Sigmoid colon (tissue), 7 donors: Measurements from ENCODE around the gene TJAP1. TPM values are rescaled to one million over a fixed set of nuclear protein-coding genes. Genes with fewer than 3 reads are reported as not detected.
"Not testable (repeated sequence)": the region's sequence is repeated elsewhere in the genome, so short reads cannot be mapped to it uniquely, and the experiment has no call there.

Experiments
- DNase-seq: peaks from one replicate; pipeline ENCODE4 v3.0.0-alpha.2; 2019
- H3K27ac ChIP-seq, 4 donors: fragments of 200-600 bp; sonication (generic); one replicate each; pipeline ENCODE4 v1.5.1; 2016 to 2019; ENCODE audit warnings: mild to moderate bottlenecking in 1 of 4
- H3K27me3 ChIP-seq, 3 donors: fragments of 200-600 bp; sonication (generic); one replicate each; pipeline ENCODE4 v1.5.1; 2019; ENCODE audit warnings: mild to moderate bottlenecking in 1 of 3
- H3K36me3 ChIP-seq, 4 donors: fragments of 200-600 bp; sonication (generic); one replicate each; pipeline ENCODE4 v1.5.1; 2016 to 2019
- H3K4me1 ChIP-seq, 4 donors: fragments of 200-600 bp; sonication (generic); one replicate each; pipeline ENCODE4 v1.5.1; 2017 to 2019
- H3K4me3 ChIP-seq, 4 donors: fragments of 200-600 bp; sonication (generic); one replicate each; pipeline ENCODE4 v1.5.1; 2017 to 2019; ENCODE audit warnings: mild to moderate bottlenecking in 2 of 4, moderate library complexity in 1 of 4
- H3K9me3 ChIP-seq, 4 donors: fragments of 200-600 bp in 3 of 4; sonication (generic) in 3 of 4; one replicate each; pipeline versions ENCODE4 v1.5.1 to v1.6.1; 2013 to 2019
- CTCF ChIP-seq, 4 experiments: fragments of 450-650 bp in 3 of 4; fragments of 200-600 bp in 1 of 4; IDR thresholded peaks; one replicate each; pipeline ENCODE4 v1.5.1; 2016 to 2019; ENCODE audit warnings: antibody characterized with exemption in 4 of 4, mild to moderate bottlenecking in 3 of 4, moderate library complexity in 2 of 4
- EP300 ChIP-seq, 4 donors: sonication (generic); formaldehyde crosslinking; IDR thresholded peaks; one replicate each; pipeline ENCODE4 v1.6.1; 2017; ENCODE audit warnings: antibody characterized with exemption in 4 of 4
- POLR2A ChIP-seq, 2 donors: fragments of 450-650 bp; IDR thresholded peaks; one replicate each; pipeline ENCODE4 v1.6.1; 2016; ENCODE audit warnings: antibody characterized with exemption in 2 of 2, mild to moderate bottlenecking in 2 of 2, moderate library complexity in 2 of 2
- POLR2AphosphoS5 ChIP-seq, 4 donors: sonication (generic); formaldehyde crosslinking; IDR thresholded peaks; one replicate each; pipeline ENCODE4 v1.6.1; 2017; ENCODE audit warnings: antibody characterized with exemption in 4 of 4
- WGBS, 2 donors: extraction: QIAGEN DNeasy Blood & Tissue Kit; methylation state at CpG; one replicate each; pipeline ENCODE4 v1.1.7; 2013; 5-methylcytosine and 5-hydroxymethylcytosine counted together
- intact Hi-C: fragments of 100-400 bp; cut with DNase I; formaldehyde crosslinking; loops from one replicate; pipeline ENCODE4 v1.15.1; 2023
- polyA plus RNA-seq, 3 donors: library from polyadenylated mRNA; stranded (reverse); fragments of 200-250 nt; gene quantifications; one replicate each; pipeline ENCODE4 v1.2.3, GENCODE V29; 2013
- total RNA-seq, 4 donors: library from RNA; depleted of rRNA; stranded (reverse); fragments of >200 nt; gene quantifications; one replicate each; pipeline ENCODE4 v1.1.0, GENCODE V29; 2016
- donor health status: healthy with polysubstance abuse.
- donor health status: Bipolar disorder and iron deficiency.
- donor health status: healthy.

TJAP1 gene
- total and polyA plus RNA-seq, 7 donors, result 3.0 to 27.1 (median 20.0) TPM

- Histone ChIP-seq H3K27me3 (peaks cover 15 to 84% (median 42%) of the 10 kb centered on the region in 3 donors), H3K9me3 (no peaks in the 10 kb centered on the region), H3K4me3 (no peak overlapping the region), H3K4me1 (peaks cover 0 to 17% (median 17%) of the 10 kb centered on the region in 4 donors), H3K36me3 (no peaks in the 10 kb centered on the region), H3K27ac (no peak overlapping the region)
- intact Hi-C loops, result no loop called here
- TF ChIP-seq POLR2AphosphoS5 (IDR thresholded peaks at IDR 0.05) (no peak), EP300 (IDR thresholded peaks at IDR 0.05) (no peak), CTCF (IDR thresholded peaks at IDR 0.05) (no peak), POLR2A (IDR thresholded peaks at IDR 0.05) (no peak)
- WGBS, 2 donors, result 76 to 90% methylated on average over 1 of the region's 1 CpG
- no peak for DNase-seq
Observed at GRCh38 chr6:43459535-43459934, 17.8 kb upstream of the TJAP1 start.

- 64 to 80% methylated on average over 4 of the region's 4 CpGs for WGBS, 2 donors
- Histone ChIP-seq H3K36me3 (no peaks in the 10 kb centered on the region), H3K27ac (no peak overlapping the region), H3K9me3 (no peaks in the 10 kb centered on the region), H3K4me1 (peaks cover 0 to 12% (median 12%) of the 10 kb centered on the region in 4 donors), H3K27me3 (peaks cover 14 to 79% (median 43%) of the 10 kb centered on the region in 3 donors), H3K4me3 (no peak overlapping the region)
- no peak for TF ChIP-seq POLR2A (IDR thresholded peaks at IDR 0.05)
- no peak for TF ChIP-seq CTCF (IDR thresholded peaks at IDR 0.05)
- TF ChIP-seq EP300 (IDR thresholded peaks at IDR 0.05), result no peak
- no peak for TF ChIP-seq POLR2AphosphoS5 (IDR thresholded peaks at IDR 0.05)
- DNase-seq, result no peak
- intact Hi-C loops, result no loop called here
Observed at GRCh38 chr6:43460032-43460431, 17.3 kb upstream of the TJAP1 start.

- intact Hi-C loops, result no loop called here
- H3K36me3 ChIP-seq, result no peaks in the 10 kb centered on the region
- WGBS, 2 donors, result 70 to 77% methylated on average over 5 of the region's 5 CpGs
- no peak for DNase-seq
- H3K27me3 ChIP-seq, result peaks cover under 1 to 66% (median 34%) of the 10 kb centered on the region in 3 donors
- H3K9me3 ChIP-seq, result no peaks in the 10 kb centered on the region
- H3K4me1 ChIP-seq, result no peaks in the 10 kb centered on the region
- H3K4me3 ChIP-seq, result no peak overlapping the region
- TF ChIP-seq POLR2A (IDR thresholded peaks at IDR 0.05), result no peak
- no peak for TF ChIP-seq EP300 (IDR thresholded peaks at IDR 0.05)
- TF ChIP-seq CTCF (IDR thresholded peaks at IDR 0.05), result no peak
- TF ChIP-seq POLR2AphosphoS5 (IDR thresholded peaks at IDR 0.05), result no peak
- no peak overlapping the region for H3K27ac ChIP-seq
Observed at GRCh38 chr6:43461936-43462335, 15.4 kb upstream of the TJAP1 start.

GRCh38 chr6:43464337-43464736, 13.0 kb upstream of the TJAP1 start:
- intact Hi-C loops, result no loop called here
- WGBS, 2 donors, result 75 to 88% methylated on average over 8 of the region's 8 CpGs
- Histone ChIP-seq H3K27ac (no peak overlapping the region), H3K4me3 (no peak overlapping the region), H3K9me3 (no peaks in the 10 kb centered on the region), H3K4me1 (no peaks in the 10 kb centered on the region), H3K27me3 (peaks cover 0 to 49% (median 19%) of the 10 kb centered on the region in 3 donors), H3K36me3 (no peaks in the 10 kb centered on the region)
- no peak for TF ChIP-seq CTCF (IDR thresholded peaks at IDR 0.05)
- no peak for TF ChIP-seq POLR2AphosphoS5 (IDR thresholded peaks at IDR 0.05)
- TF ChIP-seq EP300 (IDR thresholded peaks at IDR 0.05), result no peak
- TF ChIP-seq POLR2A (IDR thresholded peaks at IDR 0.05), result no peak
- DNase-seq, result no peak

- TF ChIP-seq EP300 (IDR thresholded peaks at IDR 0.05) (no peak), CTCF (IDR thresholded peaks at IDR 0.05) (no peak), POLR2A (IDR thresholded peaks at IDR 0.05) (no peak), POLR2AphosphoS5 (IDR thresholded peaks at IDR 0.05) (no peak)
- H3K4me1 ChIP-seq, result no peaks in the 10 kb centered on the region
- no peak overlapping the region for H3K4me3 ChIP-seq
- 65% methylated on average over 2 of the region's 2 CpGs for WGBS, 2 donors
- no peak for DNase-seq
- intact Hi-C loops, result no loop called here
- H3K36me3 ChIP-seq, result no peaks in the 10 kb centered on the region
- peaks cover 0 to 45% (median 11%) of the 10 kb centered on the region in 3 donors for H3K27me3 ChIP-seq
- H3K9me3 ChIP-seq, result no peaks in the 10 kb centered on the region
- no peak overlapping the region for H3K27ac ChIP-seq
Observed at GRCh38 chr6:43465948-43466347, 11.4 kb upstream of the TJAP1 start.

- H3K9me3 ChIP-seq, H3K4me3 ChIP-seq, H3K27ac ChIP-seq, intact Hi-C loops, H3K36me3 ChIP-seq, H3K4me1 ChIP-seq, DNase-seq: not testable (repeated sequence)
- 51 to 67% methylated on average over 5 of the region's 5 CpGs for WGBS, 2 donors
- H3K27me3 ChIP-seq, result peaks cover 0 to 37% (median 11%) of the 10 kb centered on the region in 3 donors
Observed at GRCh38 chr6:43467265-43467664, 10.1 kb upstream of the TJAP1 start.
